Renal pelvis (tissue), 4 donors: ENCODE results near the gene OTULIN. TPM values are rescaled to one million over a fixed set of nuclear protein-coding genes. Genes with fewer than 3 reads are reported as not detected.

Experiments
- DNase-seq: peaks from one replicate; pipeline ENCODE4 v3.0.0-alpha.2; 2013
- polyA plus RNA-seq, 3 donors: library from polyadenylated mRNA; unstranded; fragments of 120-200 nt; gene quantifications; one replicate each; pipeline ENCODE4 v1.2.1, GENCODE V29; 2013; ENCODE audit not compliant: insufficient read length in 3 of 3

Gene OTULIN
- polyA plus RNA-seq, 3 donors: 17.1 to 20.1 (median 18.0) TPM

DNA sequence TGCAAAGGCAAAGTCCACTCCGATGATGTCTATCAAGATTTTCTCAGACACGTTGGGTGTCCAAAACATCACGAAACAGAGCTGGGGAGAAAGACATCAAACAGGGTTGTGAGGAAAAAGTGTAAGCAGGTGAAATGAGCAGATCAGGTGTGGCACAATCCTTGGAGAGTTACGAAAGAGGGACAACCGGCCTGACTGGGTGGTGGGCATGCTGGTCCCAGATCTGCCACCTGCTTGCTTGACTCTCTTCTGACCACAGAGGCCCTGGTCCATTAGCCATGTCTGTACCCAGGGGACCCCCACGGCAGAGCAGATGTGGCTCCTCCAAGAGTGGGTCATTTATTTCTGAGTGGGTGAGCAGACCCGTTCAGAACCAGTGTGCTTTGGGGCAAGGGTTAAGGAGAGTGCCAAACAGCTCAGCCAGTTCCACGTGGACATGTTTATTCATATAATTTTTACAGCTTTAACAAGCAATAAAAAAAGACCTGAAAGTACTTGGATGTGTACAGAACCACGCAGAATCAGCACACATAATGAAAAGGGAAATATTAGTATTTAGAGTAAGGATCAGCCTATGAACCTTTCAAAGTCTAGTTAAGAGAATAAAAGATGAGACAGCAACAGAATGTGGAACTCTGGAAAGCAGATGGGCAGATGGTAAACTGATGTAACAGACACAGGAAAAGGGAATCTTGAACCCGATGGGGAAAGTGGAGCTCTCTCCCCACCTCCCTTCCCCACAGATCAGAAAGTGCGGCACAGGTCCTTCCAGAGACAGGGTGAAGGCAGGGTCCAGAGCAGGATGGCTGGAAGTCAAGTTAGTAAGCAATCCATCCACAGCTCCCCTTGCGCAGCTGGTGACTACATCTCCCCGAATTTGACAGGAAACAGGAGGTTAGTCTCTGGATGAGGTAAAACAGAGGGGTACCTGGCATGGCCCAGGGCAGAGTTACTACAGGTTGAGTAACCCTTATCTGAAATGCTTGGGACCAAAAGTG is 52.5 kb downstream of the OTULIN start:
- DNase-seq: no peak

DNA sequence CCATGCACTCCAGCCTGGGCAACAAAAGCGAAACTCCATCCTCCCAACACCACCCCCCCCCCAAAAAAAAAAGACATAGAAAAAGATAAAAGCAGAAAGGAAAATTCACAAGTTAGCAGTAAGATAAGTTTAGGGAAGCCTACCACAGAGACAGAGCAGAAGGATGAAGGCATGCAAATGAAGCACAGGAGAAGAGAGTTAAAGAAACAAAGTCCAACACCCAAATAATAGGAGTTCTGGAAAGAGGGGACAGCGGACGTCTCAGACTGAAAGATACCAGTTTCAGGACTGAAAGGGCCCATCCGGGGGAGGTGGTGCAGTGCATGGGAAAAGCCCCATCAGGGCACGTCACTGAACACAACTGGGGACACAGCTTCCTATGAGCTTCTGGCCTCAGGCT is 54.3 kb downstream of the OTULIN start:
- no peak for DNase-seq

DNA sequence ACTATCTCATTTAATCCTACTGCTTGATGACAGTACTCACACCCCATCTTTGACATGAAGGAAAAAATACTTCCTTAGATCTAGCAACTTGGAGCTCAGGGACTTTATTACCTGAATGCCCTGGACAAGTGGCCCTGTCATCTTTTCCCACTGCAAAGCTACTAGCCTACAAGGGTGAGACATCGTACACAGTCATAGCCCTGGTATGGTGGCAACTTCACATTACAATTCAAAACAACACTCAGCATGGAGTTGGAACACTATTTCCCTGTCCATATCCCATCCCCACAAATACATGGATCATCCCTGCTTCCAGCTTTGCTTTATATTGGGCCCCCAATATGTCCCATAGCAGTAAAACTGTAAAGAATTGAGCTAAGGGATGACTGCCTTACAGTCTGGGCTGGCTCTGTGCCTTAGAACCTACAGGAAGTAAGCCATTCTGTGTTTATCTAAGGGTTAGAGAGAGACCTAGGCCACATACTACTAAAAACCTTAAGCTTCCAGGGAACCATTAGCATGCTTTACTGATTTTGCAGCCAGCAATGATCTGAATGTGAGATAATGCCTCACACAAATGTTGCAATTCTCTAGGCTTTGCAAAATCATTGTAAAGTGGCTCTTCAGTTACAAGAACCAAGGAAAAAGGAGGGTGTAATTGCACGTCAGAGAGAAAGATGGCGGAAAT is 55.9 kb downstream of the OTULIN start:
- no peak for DNase-seq

DNA sequence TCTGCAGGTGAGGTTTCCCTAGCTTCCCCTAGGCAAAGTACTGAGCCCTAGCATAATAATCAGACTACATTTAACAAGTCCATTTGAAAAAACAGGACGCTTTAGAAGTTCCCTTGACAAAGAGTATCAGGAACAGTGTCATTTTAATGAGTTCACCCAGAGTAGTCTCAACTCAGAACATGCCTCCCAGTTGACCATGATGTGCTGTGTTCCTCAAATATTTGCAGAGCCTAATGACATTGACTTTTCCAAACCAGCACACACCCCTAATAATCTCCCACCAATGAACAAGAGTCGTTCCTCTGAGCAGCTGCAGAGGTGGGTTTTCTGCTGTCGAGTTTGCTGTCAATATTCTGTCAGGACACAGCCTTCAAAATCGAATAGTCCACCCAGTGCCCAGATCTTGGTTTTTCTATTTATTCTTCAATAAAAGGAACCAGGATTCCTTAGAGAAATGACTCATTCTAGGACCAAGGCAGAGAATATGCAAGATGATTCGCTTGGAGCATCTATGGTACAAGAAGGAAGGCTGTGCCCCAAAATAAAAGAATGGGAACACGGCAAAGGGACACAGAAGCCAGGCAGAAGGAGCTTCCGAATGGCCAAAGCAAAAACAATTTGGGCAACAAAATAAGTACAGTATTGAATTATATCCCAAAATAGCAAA is 57.6 kb downstream of the OTULIN start:
- no peak for DNase-seq

DNA sequence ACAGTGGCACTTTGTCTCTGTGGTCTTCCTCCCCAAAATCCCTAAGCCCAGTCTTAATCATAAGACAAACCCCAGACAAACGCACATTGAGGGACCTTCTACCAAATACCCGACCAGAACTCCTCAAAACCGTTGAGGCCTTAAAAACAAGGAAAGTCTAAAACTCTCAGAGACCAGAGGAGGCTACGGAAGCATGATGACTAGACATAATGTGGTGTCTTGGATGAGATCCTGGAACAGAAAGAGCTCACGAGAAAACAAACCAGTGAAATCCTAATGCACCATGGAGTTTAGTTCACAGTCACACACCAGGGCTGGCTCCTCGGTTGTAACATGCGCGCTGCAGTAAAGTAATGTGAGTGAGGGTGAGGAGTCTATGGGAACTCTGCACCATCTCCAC is 58.4 kb downstream of the OTULIN start:
- no peak for DNase-seq

DNA sequence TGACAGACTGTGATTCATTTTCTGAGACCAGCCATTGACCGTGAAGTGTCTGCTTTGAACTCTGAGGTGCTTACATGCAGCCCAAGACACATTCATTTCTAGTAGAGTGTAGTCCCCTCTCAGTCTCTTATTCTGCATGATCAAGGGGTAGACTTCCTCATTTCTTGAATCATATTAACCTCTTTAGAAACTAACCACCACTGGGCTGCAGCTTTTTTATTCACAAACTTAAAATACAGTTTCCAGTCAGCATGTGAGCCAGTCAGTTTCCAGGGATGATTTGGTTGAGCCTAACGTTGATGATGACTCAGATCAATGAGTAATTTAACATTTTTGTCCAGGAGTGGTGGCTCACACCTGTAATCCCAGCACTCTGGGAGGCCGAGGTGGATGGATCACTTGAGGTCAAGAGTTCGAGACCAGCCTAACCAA is 59.2 kb downstream of the OTULIN start:
- DNase-seq: no peak

DNA sequence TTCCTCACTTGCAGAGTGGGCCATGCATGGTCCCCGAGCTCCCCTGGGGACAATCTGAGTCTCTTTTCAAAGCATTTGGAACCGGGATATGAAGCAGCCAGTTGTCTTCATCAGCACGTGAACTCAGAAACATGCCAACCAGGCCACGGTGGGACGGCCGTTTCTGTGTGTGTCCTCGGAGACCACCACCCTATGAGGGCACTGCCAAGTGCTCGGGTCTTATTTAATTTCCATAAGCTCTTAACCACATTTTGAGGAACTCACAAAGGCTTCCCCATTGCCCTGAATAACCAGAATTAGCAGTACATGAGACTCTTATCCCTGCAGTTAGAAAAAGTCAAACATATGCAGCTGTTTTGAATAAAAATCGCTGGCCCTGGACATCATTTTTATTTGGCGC is 60.1 kb downstream of the OTULIN start:
- no peak for DNase-seq

DNA sequence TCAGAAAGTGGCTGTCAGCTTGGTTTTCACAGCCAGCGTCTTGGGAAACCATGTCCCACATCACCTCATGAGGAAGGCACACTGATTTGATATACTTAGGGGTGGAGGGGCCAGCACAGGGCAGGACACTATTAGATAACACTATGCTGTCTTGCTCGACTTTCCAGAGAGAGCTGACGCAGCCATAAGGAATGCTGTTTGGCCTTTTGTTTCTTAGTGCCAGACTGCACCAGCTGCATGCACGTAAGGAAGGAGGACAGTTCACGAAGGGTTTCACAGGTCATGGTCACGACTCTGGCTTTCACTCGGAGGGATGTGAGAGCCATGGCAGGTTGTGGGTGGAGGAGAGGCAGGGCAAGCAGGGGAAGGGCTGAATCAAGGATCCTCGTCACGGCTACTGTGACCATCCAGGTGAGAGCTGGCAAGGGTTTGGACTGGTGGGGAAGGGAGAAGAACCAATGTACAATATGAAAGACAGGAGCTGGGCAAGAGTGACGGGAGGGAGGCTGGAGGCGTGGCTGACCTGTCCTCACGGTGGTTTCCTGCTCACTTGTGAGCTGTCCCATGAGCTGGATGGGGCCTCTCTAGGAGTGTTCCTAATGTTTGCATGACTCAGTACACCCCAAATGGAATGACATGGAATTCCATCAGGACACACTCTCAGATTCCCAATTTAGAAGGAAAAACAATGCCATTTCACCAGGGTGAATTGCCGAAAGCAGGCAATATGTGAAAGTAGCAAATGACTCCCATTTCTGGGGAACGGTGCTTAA is 61.7 kb downstream of the OTULIN start:
- DNase-seq: no peak

DNA sequence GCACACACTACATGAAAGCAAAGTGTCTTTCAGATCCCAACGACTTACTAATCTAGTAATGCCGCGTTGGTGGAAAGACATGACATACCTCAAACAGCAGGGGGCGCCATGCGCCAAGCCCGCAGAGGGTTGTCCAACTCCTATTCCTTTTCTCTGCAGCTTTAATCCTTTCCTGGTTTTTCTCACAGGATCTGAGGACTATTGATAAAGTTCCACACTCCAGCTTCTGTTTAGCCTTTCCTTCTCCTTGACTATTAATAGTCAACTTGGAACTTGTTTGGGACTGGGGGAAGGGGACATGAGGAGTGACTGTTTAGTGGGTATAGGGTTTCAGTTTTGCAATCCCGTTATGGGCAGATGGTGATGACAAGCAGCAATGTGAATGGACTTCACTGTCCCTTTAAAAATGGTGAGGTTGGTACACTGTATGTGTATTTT is 62.9 kb downstream of the OTULIN start:
- peak; percentile 77 for DNase-seq

DNA sequence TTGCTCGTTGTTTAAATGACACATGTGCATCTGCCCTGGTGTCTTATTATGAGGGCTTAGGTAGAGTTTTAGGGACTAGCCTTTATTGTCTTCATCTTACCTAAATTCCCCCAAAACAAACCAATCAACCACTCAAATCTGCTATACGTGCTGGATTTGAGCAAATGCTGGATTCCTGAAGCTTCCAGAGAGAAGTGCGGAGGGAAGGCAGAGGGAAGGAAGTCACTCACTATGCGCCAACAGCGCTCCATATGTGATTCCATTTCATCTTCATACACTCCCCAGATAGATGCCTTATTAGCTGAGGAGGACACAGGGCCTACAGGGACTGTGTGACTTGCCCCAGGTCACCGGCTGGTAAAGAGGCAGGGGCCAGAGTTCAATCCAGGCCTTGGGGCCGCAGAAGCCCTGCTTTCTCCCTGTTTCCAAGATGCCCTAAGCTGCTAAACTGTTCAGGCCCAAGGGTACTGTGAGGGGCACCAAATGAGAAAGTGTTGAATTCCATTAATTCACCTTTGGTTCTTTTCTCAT is 63.5 kb downstream of the OTULIN start:
- DNase-seq: no peak

DNA sequence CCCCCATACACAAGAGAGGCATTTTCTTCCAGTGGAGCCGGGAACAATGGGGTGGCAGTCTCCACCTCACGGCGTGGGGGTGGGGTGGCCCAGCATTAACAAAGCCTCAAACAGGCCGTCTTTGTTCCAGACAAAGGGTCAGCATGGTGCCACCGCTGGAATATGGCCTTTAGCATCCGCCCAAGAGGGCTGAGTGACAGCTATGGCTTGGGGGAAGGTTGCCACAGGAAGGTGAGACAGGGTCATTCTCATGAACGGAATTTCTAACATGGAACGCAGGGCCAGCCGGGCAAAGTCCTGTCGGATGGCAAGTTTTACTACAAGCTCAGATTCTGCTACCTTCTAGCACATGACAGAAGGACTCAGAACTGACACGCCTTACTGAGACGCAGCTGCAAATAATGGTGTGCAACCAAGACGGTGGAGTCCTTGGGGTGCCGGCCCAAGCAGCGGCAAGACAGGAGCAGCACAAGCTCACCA is 64.0 kb downstream of the OTULIN start:
- DNase-seq: no peak

DNA sequence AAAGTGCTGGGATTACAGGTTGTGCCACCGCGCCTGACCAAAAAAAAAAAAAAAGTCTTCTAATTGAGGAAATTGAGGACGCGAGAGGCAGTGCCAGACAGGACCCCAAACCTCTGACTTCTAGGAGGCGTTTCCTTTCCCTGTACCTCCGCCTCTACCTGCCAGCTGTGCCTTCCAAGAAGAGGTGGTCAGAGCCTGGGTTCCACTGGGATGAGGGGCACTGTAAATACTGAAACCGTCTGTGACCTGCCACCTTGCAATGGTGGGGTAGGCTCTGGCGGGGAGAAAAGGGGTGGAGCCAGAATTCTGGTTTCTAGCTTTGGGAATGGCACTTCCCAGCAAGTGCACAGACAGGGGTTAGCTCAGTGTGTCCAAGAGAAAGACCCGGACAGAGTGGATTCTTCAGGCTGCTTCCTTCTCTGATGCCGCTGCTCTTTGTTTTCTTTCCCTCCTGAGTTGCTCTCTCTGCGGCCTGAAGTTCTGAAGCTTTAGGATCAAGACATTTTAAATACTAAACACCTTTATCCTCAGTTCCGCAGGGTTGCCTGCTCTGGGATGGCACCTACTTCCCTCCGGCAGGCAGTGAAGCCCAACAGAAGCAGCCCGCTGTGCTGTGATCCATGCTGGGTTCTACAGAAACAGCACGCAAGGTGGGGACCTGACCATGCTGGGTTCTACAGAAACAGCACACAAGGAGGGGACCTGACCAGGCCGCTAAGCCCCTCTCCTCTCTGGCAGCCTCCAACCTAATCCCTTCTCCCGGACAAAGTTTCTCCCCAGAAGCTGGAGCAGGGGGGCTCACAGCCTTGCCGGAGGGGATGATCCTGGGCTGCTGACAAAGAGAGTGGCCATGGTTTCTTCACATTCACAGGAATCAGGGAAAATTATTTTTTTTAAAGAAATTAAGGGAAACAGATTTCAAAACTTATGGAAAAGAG is 65.2 kb downstream of the OTULIN start:
- no peak for DNase-seq

DNA sequence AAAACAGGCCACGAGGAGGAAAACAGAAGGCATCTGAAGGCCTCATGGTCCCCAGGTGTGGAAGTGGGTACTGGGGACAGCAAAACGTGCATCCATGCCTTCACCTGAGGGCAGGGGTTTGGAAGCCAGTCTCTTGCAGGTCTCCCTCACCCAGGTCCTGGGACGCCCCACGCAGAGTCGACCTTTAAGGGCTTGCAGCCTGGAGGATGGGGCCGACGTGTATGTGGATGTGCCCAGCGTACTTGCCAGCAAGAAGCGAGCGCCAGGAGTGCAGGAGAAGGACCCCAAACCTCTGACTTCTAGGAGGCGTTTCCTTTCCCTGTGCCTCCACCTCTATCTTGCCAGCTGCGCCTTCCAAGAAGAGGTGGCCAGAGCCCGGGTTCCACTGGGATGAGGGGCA is 65.9 kb downstream of the OTULIN start:
- DNase-seq: no peak

DNA sequence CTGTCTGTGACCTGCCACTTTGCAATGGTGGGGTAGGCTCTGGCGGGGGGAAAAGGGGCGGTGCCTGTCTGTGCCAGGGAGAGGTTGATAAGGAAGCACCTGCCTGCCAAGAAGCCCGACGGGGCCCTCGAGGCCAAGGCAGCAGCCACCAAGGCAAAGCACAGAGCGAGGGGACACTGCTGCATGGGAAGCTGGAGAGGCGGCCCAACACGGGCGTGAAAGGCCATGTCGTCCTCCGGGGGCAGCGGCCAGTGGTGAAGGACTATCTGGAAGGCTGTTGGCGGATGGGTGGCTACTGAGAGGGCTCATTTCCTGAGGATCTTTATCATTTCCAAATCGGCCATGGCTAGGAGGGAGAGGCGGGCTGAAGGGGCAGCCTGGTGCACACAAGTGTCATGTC is 66.4 kb downstream of the OTULIN start:
- DNase-seq: no peak

DNA sequence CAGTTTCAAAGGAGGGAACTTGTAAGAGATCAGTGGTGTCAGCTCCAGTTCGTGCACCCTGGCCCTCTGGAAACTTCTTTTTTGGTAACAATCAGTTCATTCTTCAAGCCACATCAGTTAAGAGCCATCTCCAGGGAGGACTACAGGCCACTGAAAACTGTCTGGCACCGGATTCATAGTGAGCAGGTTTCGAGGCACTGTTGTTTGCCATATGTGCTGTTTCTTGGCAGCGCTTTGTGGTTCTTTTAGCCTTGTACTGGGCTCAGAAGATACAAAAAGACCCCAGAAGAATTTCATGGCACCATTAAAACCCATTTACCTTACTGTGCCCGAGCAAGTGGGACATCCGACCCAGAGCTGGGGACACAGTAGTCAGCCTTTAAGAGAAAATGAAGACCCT is 68.5 kb downstream of the OTULIN start:
- DNase-seq: no peak

DNA sequence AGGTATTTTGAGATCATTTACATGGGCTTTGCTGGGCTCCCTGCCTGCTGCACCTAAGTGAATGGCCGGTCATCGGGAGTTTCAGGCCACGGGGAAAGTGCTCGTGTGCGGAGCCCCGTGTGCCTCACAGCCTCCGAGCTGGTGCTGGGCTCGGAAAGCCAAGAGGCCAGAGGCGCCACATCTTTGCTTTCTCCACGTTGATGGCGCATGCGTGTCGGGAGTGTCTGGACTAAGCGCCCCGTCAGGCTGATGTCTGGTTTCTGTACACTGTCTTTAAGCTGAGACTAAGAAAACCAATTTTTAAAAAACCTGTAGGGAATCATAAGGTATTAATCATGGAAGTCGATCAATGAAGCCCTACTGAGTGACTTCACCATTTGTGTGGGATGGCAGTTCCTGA is 69.1 kb downstream of the OTULIN start:
- no peak for DNase-seq

DNA sequence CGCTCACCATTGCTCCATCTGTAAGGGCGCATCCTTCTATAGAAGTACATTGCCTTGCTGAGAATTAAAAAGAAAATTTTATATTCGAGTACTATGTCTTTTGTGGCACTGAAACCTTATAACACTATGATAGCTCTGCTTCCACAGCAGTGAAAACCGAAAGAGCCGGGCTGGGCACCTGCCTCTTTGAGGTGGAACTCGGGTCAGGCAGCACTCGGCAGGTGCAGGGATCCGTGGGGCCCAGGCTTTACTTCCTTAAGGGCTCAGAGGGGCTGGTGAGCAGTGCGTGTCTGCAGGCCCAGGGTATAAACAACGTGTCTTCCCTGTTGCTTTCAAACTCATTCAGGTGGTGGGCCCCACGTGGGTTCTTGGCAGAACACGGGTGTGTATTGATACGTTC is 69.9 kb downstream of the OTULIN start:
- DNase-seq: no peak

DNA sequence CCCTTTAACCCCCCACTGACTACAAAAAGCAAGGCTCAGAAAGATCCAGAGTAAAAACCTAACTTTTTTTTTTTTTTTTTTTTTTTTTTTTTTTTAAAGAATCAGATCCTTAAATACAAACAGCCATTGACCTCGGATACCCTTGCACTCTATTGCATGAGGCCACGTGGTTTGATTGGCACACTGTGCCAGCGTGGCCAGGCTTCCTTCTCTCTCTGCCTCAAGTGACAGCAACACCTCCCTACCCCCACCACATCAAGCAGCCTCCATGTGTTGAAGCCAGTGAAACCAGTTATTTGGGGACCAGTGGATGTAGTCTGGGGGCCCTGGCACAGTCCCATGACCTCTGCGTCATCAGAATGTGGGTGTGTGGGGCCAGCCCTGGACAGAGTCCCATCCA is 71.4 kb downstream of the OTULIN start:
- no peak for DNase-seq

DNA sequence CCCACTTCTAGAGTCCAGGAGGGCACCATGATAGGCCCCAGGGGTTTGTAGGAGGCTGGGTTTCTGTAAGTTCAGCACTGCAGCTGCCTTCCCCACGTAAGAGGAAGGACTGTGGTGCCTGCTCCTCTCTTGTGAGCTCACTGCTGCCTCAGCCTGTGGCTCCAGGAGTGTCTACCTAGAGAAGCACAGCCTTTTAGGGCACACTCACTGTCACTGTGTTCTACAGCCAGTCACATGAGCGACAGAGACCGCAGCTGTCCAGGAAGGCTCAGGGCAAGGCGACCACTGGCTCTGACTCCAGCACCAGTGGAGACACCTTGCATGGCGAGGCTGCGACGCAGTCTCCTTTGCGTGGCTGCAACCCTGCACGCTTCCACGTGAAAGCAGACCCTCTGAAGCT is 72.8 kb downstream of the OTULIN start:
- no peak for DNase-seq

DNA sequence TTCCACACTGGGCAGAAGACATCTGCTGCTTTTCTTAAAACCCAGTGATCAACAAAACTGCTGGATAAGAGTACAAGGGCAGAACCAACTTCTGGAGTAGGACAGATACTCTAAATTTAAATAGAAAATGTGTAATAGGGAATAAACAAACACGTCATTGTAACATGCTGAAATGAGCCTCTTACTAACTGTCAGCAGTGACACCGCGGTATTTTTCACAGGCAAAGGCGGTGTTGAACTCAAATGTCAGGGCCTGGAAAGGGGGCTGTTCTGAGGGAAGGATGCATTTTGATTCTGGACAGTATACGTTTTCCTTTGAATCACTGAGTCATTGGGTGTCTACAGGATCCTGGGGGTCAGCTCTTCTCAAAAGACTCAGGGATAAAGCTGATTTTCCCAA is 73.5 kb downstream of the OTULIN start:
- DNase-seq: no peak
